Endothelial cell of hepatic sinusoid (primary cell): Measurements from ENCODE around the gene NR5A1.

Experiments used
- in situ Hi-C: cut with HindIII; loops from 2 replicates; pipeline ENCODE4 v1.10.0; 2017; ENCODE audit warnings: low sequenced_read_pairs

Gene NR5A1

DNA sequence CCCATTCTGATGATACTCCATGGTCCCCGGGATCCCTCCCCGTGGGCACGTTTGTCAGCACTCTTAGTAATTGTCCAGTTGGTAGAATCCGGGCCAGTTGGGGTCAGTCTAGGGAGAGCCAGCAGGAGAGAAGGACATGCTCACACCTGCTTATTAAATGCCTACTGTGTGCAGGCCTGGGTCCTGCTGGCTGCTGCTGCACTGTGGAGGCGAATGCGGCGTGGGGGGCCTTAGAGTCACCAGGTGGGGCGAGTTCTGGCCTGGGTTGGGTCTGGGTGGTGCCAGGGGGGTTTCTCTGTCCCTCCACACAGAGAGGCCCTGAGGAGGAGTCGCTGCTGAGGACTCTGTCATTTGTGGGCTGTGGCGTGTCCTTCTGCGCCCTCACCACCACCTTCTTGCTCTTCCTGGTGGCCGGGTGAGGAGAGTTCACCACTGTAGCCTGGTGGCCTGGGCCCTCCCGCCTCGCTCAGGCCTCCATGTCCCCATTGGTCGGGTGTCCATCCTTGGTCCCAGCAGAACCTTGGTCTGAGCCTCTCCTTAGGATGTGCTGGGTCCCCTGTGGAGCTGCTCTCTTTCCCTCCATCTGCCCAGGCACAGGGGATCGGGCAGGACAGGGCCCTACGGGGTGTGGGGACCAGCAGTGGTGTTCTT is 39.7 kb downstream of the NR5A1 start:
- in situ Hi-C loops, result no loop called here

DNA sequence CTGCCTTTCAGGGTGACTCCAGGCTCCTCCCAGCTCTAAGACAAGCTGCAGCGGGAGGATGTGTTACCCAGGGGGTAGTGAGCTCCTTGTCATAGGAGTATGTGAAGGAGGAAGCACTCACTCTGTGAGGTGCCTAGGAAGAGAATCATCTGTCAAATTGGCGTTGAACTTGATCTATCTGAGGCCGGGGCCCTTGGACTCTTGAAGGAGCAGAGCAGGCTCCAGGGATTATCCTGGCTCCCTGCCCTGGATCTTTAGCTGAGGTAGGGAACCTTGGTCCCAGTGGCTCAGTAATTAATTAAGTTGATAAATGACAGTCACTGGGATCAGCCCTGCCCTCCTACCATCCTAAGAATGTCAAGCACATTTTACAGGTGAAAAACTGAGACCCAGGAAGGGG is 41.5 kb downstream of the NR5A1 start:
- in situ Hi-C loops, result no loop called here

DNA sequence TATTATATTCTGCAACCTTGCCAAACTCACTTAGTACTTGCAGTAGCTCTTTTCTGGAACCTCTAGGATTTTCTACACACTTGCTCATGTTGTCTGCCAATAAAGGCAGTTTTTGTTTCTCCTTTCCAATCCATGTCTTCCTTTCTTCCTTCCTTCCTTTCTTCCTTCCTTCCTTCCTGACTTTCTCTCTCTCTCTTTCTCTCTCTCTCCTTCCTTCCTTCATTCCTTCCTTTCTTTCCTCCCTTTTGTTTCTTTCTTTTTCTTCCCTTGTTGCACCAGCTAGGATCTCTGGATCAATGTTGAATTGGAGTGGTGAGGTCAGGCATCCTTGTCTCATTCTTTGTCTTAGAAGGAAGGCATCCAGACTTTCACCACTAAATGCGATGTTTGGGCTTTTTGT is 44.5 kb downstream of the NR5A1 start:
- in situ Hi-C loops, result no loop called here

DNA sequence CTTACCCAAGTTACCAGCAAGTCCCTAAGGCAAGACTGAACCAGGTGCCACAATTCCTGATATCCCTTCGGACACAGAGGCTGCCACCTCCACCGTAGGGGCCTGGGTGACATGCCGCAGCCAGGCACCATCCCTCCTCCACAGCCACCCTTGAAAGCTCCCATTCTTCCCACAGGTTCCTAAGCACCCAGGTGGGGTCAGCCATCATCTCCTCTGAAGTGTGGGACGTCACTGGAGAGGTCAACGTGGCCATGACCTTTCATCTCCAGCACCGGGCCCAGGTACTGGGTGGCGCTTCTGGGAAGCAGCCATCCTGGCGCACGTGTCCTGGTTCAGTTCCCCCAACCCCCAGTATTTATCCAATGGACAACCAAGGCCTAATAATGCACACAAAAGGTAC is 48.8 kb downstream of the NR5A1 start:
- in situ Hi-C loops, result loop anchor here (5.0 kb wide), 2 partner anchors 74 to 76 kb away; no protein-coding TSS in a partner anchor

DNA sequence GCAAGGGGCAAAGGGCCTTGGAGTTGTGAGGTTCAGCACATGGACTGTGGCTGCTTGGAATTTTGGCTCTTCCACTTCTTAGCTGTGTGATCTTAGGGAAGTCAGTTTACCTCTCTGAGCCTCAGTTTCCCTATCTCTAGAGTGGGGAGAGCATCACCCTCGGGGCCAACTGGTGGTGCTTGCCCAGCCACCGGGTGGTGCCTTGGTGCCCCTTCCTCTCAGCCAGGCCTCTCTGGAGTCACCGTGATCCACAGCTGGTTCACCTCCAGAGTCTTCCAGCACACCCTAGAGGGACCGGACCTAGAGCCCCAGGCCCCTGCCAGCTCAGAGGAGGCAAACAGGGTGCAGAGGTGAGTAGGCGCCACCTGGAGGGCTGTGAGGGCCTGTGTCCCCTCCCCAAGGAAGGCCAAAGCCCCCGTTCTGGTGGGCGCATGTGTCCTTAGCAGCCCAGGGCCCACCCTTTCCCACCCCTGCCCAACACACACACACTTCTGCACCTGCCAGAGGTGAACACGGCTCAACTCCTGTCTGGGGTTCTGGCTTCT is 49.2 kb downstream of the NR5A1 start:
- in situ Hi-C loops, result loop anchor here (5.0 kb wide), 2 partner anchors 74 to 76 kb away; no protein-coding TSS in a partner anchor

DNA sequence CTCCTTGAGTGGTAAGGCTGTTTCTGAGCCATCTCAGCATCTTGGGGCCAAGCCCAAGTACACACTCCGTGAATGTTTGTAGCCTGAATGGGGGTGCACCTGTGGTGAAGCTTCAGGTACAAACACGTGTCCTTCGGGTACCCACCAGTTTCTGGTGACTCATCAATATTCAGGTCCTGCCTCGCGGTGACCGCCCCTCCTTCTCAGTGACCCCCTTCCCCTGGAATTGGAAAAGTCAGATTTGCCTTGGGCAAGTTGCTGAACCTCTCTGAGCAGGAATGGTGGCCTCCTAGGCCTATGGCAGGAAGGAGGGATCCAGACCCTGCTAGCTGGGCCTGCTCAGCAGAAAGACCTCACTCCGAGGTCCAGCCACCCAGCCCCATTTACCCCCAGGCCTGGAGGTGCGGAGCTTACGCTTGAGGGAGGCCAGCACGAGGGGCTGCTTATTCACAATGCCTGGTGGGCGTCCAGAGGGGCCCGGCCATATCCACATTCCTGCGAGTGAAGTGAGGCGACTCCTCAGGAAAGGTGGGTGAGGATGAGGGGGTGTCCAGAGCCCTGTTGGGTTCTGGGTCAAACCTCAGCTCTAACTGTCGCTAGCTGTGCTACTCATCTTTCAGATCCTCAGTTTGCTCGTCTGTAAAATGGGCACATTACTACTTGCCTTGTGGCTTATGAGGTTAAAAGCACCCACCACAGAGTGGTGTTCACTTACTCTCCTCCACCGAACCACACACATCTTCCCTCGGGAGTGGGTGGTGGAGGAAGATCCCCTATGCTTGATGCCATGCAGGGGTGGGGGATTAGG is 49.9 kb downstream of the NR5A1 start:
- in situ Hi-C loops, result loop anchor here (5.0 kb wide), 2 partner anchors 75 kb away; no protein-coding TSS in a partner anchor

DNA sequence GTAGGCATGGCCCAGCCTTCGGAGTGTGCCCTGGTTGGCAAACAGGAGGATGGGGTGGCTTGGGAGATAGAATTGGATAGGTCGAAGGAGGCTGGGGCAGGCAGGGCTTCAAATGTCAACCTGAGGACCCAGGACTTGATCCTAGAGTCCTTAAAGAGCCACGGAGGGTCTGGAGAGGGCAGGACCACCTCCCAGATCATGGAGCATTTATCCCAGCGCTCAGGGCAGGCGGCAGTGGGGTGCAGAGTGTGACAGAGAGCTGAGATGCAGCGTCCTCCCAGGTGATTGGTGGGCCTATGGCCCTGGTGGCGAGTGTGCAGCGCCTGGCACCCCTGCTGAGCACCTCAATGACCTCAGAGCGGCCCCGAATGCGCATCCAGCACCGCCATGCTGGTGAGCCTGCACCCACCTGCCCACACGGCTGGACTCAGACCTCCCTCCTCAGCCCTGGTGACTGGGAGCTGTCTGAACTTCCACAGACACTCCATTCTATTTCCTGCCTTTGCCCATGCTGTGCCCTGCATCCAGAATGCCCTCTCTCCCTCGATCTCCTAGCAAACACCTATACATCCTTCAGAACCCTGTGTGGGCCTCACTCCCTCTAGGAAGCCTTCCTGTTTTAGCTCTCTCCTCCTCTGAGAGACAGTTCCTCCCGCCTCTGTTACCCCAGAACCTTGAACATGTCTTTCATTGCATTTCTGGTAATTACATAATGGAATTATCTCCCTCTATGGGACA is 50.7 kb downstream of the NR5A1 start:
- in situ Hi-C loops, result loop anchor here (5.0 kb wide), 2 partner anchors 74 to 76 kb away; no protein-coding TSS in a partner anchor

DNA sequence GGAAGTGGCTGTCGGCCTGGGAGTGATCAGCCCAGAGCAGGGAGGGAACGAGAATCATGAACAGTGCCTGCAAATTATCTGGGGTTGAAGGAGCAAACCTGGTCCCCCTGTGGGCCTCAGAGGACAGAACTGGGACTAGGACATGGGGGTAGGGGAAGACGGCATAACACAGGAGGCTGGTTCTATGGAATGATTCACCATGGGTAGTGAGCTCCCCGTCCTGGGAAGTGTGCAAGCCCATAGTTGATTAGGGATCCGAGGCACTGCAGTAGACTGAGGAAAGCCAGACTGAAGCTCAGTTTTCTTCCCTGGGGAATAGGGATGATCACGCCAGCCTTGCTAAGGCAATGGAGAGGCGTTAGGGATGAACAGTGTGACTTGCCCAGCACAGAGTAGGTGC is 51.4 kb downstream of the NR5A1 start:
- in situ Hi-C loops, result loop anchor here (5.0 kb wide), 2 partner anchors 74 to 76 kb away; no protein-coding TSS in a partner anchor

DNA sequence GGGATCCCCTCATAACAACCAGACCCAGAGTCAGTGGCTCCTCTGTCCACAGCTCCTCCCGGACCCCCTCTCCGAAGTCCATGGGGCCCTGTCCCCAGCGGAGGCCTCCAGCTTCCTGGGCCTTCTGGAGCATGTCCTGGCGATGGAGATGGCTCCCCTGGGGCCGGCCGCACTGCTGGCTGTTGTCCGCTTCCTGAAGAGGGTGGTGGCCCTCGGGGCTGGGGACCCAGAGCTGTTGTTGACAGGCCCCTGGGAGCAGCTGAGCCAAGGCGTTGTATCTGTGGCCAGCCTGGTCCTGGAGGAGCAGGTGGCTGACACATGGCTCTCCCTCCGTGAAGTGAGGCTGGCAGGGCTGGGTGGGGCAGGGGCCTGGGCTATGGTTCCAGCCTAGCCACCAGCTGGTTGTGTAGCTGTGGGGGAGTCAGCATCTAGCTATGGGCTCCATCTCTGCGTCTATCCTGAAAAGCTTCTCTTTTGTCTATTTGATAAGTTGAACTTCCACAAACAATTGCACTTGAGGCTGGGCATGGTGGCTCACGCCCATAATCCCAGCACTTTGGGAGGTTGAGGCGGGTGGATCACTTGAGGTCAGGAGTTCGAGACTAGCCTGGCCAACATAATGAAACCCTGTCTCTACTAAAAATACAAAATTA is 52.3 kb downstream of the NR5A1 start:
- in situ Hi-C loops, result loop anchor here (5.0 kb wide), 2 partner anchors 73 to 77 kb away; no protein-coding TSS in a partner anchor

DNA sequence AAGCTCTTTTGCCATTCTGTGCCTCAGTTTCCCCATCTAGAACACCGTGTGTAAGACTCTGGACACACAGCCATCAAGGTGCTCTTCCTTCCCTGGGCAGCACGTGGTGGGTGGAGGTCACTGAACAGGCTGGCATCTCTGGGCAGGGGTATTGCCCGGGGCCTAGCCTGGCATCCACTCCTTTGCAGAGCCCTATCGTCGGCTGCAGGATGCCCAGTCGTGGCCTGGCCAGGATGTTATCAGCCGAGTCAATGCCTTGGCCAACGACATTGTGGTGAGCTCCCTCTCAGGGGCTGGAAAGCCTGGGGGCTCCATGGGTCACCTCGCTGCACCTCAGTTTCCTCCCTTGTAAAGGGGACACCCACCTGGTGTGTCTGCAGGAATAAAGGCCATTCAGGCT is 52.9 kb downstream of the NR5A1 start:
- in situ Hi-C loops, result no loop called here

DNA sequence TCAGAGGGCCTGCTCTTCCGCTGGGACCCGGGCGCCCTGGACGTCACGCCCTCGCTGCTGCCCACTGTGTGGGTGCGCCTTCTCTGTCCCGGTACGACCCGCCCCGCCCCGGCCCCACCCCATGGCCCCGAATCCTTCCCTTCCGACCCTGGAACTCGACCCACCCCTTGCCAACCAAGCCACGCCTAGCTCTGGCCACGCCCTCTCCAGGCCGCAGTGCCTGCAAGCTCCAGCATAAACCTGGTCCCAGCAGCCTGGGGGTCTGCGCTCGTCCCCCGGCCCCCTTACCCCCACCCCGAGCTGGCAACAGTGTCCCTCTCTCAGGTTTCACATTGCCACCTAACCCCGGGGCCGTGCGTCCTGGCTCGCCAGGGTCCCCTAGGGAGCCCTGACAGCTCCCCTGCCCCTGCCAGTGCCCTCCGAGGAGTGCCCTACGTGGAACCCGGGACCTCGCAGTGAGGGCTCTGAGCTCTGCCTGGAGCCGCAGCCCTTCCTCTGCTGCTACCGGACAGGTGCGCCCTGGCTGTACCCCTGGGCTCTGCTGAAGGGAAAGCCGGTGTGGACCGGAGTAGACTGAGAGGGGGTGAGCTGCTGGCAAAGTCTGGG is 53.5 kb downstream of the NR5A1 start:
- in situ Hi-C loops, result no loop called here

DNA sequence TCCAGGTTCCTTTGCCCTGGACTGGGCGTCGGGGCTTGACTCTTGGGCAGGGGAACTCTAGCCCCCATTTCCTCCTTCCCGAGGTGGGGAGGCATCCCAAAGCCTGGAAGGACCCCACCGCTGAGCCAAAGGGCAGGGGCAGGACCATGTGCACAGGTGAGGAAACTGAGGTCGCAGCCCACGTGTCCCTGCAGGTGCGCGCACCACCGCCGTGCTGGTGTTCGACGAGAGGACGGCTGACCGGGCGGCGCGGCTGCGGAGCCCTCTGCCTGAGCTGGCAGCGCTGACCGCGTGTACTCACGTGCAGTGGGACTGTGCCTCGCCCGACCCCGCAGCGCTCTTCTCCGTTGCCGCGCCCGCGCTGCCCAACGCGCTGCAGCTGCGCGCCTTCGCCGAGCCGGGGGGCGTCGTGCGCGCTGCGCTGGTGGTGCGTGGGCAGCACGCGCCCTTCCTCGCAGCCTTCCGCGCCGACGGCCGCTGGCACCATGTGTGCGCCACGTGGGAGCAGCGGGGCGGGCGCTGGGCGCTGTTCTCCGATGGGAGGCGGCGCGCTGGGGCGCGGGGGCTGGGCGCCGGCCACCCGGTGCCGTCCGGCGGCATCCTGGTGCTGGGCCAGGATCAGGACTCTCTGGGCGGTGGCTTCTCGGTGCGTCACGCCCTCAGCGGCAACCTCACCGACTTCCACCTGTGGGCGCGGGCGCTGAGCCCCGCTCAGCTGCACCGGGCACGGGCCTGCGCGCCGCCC is 54.2 kb downstream of the NR5A1 start:
- in situ Hi-C loops, result no loop called here

DNA sequence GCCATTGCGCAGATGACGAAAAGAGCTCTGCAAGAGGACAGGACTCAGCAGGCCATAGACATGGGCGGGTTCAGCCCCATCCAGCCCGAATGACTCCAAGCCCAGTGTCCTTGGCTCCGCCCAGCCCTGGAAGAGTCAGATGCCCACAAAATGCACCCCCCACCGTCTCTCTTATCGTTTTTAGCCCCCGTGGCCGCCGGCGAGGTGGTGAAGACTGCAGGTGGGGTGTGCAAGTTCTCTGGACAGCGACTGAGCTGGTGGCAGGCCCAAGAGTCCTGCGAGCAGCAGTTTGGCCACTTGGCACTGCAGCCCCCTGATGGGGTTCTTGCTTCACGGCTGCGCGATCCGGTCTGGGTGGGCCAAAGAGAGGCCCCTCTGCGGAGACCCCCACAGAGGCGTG is 54.9 kb downstream of the NR5A1 start:
- in situ Hi-C loops, result no loop called here

DNA sequence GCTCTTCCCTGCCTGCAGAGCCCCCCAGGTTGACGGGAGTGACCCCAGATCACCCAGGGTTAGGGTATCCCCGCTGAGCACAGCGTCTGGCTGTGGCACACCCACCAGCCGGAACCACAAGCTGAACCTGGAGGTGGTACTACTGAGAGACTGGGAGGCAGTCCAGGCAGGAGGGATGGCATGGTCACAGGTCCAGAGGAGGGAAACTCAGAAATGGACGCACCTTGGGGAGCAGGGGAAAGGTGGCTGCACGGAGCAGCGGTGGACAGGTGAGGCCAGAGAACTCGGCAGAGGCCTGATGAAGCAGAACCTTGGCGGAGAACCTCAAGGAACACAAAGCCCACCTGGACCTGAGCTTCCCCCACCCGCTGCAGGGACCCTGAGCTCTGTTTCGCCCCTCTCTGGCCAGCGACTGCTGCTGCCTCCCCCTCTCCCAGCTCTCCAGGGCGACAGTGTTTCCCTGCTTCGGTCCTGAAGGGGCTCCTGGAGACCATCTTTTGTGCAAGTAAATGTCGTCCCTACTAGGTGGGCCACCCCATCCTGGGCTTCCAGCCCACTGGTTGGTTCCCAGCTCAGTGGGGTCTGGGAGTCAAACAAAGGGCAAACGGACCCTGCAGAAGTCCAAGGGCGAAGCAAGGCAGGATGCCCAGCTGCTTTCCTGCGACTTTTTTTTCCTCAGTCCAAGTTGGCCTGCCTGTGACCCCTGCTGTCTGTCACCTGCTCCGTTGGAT is 56.1 kb downstream of the NR5A1 start:
- in situ Hi-C loops, result no loop called here

DNA sequence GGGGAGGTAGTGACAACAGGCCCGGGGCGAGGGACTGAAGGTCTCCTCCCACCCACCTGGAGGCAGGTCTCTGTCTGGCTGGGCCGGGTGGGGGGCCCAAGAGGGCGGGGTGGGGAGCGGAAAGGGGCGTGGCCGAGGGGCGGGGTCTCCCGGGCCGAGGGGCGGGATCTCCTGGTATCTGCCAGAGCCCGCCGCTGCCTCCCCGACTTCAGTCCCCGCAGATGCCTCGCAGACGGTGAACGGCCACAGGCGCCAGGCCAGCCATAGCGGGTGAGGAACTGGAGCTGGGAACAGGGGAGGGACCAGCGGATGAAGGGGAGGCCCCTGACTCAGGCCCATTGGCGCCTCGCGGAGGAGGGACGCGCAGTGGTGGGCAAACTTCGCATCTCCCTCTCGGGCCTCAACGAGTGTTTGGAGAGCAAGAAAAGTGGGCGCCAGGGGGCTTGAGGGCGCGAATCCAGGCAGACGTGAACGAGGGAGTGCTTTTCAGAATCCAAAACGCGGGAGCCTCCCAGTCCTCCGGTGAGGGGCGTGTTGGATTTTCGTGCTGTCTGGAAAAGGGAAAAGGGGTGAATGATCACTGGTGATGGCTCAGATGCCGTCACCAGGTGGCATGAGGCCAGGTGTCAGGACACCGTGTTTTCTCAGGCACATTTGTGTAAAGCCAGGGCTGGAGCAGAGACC is 56.8 kb downstream of the NR5A1 start, which contains the start of gene ADGRD2:
ADGRD2 (plus strand) TSS at position 211 of the 684 bp plus-strand sequence. CDS start 1,216 bp downstream, outside the sequence.
- in situ Hi-C loops, result no loop called here

DNA sequence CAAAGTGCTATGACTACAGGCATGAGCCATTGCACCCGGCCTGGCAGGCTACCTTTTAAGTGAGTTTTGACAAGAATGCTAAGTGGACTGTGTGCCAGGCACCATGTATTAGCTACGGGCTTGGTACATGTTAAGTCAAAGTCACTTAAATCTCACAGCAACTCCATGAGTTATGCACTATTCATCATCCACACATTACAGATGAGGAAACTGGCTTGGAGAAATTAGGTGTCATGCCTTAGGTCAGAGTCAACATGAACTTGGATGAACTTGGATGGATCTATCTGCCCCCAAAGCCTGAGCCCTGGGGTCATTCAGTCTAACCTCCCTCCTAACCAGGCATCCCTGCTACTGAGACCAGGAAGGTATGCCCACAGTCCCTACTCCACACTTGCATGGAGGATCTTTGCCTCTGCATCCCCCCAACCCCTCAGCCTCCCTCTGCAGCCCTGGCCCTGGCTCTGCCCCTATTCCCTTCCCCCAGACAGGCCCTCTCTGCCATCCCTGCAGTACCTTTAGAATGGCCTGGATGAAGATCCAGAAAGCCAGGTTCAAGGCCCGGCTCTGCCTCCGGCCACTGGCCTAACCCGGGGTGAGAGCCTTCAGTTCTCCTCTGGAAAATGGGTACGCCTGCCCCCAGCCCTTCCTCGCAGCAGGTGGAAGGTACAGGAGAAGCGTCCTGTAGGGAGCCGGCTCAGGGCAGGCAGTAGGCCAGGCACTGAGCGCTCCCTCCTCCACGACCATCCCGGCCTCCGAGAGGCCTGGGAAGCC is 57.6 kb downstream of the NR5A1 start:
- in situ Hi-C loops, result no loop called here

DNA sequence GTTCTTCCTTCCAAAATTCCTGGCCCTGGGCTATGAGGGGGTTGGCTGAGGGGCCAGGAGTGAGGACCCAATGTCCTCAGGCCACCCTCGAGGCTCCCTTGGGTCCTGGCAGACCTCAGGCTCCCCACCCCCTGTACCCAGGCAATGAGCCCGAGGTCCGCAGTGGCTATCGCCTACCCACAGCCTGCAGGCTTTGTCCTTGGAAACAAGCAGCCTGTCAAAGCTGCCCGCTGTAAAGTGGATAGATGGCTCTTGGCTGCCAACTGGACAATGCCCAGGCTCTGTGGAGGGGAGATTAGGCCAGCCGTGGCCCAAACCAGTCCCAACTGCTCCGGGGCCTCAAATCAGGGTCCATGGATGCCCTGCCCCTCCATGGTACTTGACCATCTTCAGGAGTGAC is 59.2 kb downstream of the NR5A1 start:
- in situ Hi-C loops, result no loop called here
